GM19468 (cell line): ENCODE data around the gene ARPC1A.
"Not testable (repeated sequence)": the region's sequence is repeated elsewhere in the genome, so short reads cannot be mapped to it uniquely, and the experiment has no call there.

Source experiments
- ATAC-seq: cut with Tn5 transposase; IDR thresholded peaks from one replicate; pipeline ENCODE4 v1.9.1; 2021; ENCODE audit warnings: mild to moderate bottlenecking, moderate library complexity, moderate number of reproducible peaks; ENCODE audit not compliant: unreplicated experiment; ENCODE audit errors: extremely low read depth

ARPC1A gene

DNA sequence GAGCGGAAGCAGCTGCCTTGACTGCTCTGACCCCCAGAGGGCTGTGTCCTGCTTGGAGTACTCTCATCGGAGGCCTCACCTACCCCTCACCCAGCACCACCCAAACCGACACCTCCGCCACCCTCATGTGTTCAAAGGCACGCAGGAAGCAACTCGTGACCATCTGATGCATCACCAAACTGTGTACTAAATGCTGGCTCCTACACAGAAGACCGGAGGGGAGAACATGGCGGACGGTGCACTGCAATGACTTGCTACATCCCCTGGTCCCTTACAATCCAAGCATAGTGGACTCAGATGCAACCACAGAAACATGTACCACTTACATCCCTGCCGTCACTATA lies 79.3 kb downstream of the ARPC1A start:
- no peak for ATAC-seq

GRCh38 chr7:99406557-99406956 lies 80.9 kb downstream of the ARPC1A start:
- ATAC-seq, result no peak

- no peak for ATAC-seq
These were observed 82.2 kb downstream of the ARPC1A start for GRCh38 chr7:99407872-99408378.

- ATAC-seq, result peak; percentile 59
These were observed 82.9 kb downstream of the ARPC1A start, which contains the start of the genes BUD31 and PDAP1 for GRCh38 chr7:99408379-99409191. Gene BUD31 (plus strand): TSS chr7:99408969. CDS start chr7:99411093, 2,124 bp downstream. Gene PDAP1 (minus strand): TSS chr7:99408597. CDS start chr7:99408548, 49 bp downstream.

DNA sequence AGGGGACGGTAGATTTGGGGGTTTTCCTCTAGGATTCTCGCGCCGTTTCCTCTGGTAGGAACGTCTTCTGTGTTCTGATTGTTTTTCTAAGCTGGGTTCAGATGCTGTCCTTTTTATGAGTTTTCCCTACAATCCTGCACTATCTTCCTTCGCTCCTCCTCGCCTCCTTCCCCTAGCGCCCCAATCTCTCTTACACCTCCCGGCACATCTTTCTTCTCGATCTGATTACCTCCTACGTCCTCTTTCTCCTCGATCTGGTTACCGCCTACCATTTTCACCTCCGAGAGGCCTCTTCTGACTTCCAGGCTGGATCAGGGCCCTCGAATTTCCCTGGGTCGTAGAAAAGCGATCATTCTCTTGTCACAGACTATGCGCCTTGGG lies 83.5 kb downstream of the ARPC1A start:
- no peak for ATAC-seq

DNA sequence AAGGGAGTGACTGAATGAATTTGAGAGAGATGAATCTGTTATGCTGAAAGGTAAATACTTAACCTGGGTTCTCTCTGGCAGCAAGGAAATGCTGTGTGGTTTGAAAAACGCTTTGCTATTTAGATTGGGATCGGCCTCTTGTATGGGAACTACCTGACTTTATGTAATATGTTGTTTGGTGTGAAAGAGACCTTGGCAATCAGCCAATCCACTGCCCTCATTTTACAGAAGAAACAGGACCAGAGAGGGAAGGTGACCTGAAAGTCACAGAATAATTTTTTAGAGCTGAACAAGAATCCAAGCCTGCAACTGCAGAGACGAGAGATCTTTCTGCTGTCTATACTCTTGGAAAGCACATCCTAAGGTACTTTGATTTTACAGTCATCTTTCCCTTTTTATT lies 84.1 kb downstream of the ARPC1A start:
- ATAC-seq, result no peak

DNA sequence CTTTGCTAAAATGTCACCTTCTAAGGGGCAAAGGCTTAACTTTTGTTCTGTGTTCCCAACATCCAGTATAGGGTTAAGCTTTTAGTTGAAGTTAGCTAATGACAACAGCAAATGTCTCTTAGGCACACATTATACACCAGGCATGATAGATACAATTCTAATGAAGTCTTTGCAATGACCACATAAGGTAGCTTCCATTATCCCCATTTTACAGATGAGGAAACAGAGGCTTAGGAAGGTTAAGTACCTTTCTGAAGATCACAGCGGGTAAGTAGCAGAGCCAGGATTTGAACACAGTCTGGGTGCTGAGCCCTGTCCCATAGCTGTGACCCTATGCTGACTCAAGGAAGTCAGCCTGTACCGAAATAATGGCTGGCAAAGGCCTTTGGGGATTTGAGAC lies 84.9 kb downstream of the ARPC1A start:
- ATAC-seq, result no peak

GRCh38 chr7:99415513-99416127 lies 89.9 kb downstream of the ARPC1A start:
- ATAC-seq, result not testable (repeated sequence)
